K562 (cell line): Measurements from ENCODE around the gene CTAG1B.
"Not testable (repeated sequence)": the region's sequence is repeated elsewhere in the genome, so short reads cannot be mapped to it uniquely, and the experiment has no call there.

Experiments
- ATF1 ChIP-seq, 2 experiments: fragments of 450-650 bp in 1 of 2; IDR thresholded peaks; 2 replicates each; pipeline ENCODE4 v1.6.1; 2016; ENCODE audit warnings: missing compliant biosample characterization in 1 of 2, missing genetic modification characterization in 1 of 2
- BMI1 ChIP-seq: fragments of 150-350 bp; IDR thresholded peaks from 2 replicates; pipeline ENCODE4 v1.6.1; 2014; ENCODE audit warnings: low read length
- CTCF ChIP-seq, 3 experiments: IDR thresholded peaks in 2 of 3; conservative IDR thresholded peaks in 1 of 3; 2 replicates each; pipeline ENCODE4 v1.5.1; 2011 to 2012; ENCODE audit warnings: low read length in 3 of 3, mild to moderate bottlenecking in 3 of 3, control low read depth in 2 of 3, improper control_type of control experiment in 1 of 3, inconsistent platforms in 1 of 3, low read depth in 1 of 3, mixed read lengths in 1 of 3, moderate library complexity in 1 of 3; ENCODE audit not compliant: insufficient read depth in 2 of 3
- ELF4 ChIP-seq: fragments of 450-650 bp; formaldehyde crosslinking; IDR thresholded peaks from 2 replicates; pipeline ENCODE4 v1.4.0; 2022; ENCODE audit warnings: missing genetic modification characterization
- EZH2 ChIP-seq: IDR thresholded peaks from 2 replicates; pipeline ENCODE4 v1.6.1; 2012; ENCODE audit warnings: low read depth, mild to moderate bottlenecking, inconsistent platforms, low read length, borderline replicate concordance
- FOXO4 ChIP-seq: fragments of 450-650 bp; formaldehyde crosslinking; IDR thresholded peaks from 2 replicates; pipeline ENCODE4 v1.4.0; 2020; ENCODE audit warnings: mild to moderate bottlenecking, moderate library complexity
- ID3 ChIP-seq, 2 experiments: fragments of 250-450 bp in 1 of 2; fragments of 450-650 bp in 1 of 2; sonication (Bioruptor Pico) in 1 of 2; IDR thresholded peaks; 2 replicates each; pipeline versions ENCODE4 v1.6.1 to v1.8.0; 2016 to 2021; ENCODE audit warnings: mild to moderate bottlenecking in 2 of 2, moderate library complexity in 2 of 2, missing compliant biosample characterization in 1 of 2, missing genetic modification characterization in 1 of 2
- MAX ChIP-seq: sonication (generic); formaldehyde crosslinking; IDR thresholded peaks from 2 replicates; pipeline ENCODE4 v1.9.0; 2022; ENCODE audit warnings: mild to moderate bottlenecking, missing genetic modification reagents
- NR2C1 ChIP-seq, 2 experiments: fragments of 450-650 bp; IDR thresholded peaks; 2 replicates each; pipeline ENCODE4 v1.6.1; 2017; ENCODE audit warnings: mild to moderate bottlenecking in 2 of 2, antibody characterized with exemption in 1 of 2, inconsistent platforms in 1 of 2, missing compliant biosample characterization in 1 of 2, missing genetic modification characterization in 1 of 2
- PATZ1 ChIP-seq: fragments of 250-450 bp; sonication (Bioruptor Pico); IDR thresholded peaks from 2 replicates; pipeline ENCODE4 v1.5.0; 2020; ENCODE audit warnings: mild to moderate bottlenecking, borderline replicate concordance
- SIN3B ChIP-seq: fragments of 450-650 bp; IDR thresholded peaks from 2 replicates; pipeline ENCODE4 v1.6.1; 2017; ENCODE audit warnings: low read depth, mild to moderate bottlenecking, moderate library complexity
- ZNF121 ChIP-seq: sonication (generic); formaldehyde crosslinking; conservative IDR thresholded peaks from 2 replicates; pipeline ENCODE4 v1.8.0; 2022; ENCODE audit warnings: missing genetic modification reagents
- ZNF431 ChIP-seq: sonication (generic); formaldehyde crosslinking; IDR thresholded peaks from 2 replicates; pipeline ENCODE4 v1.8.0; 2022; ENCODE audit warnings: mild to moderate bottlenecking, missing genetic modification reagents
- ZNF707 ChIP-seq: fragments of 250-450 bp; sonication (Bioruptor Pico); conservative IDR thresholded peaks from 2 replicates; pipeline ENCODE4 v1.8.0; 2022; ENCODE audit warnings: inconsistent platforms, mild to moderate bottlenecking, moderate library complexity

GRCh38 chrX:154611146-154611545 is 7.9 kb downstream of the CTAG1B start:
- TF ChIP-seq SIN3B; ZNF431 (CRISPR knock-in tag); CTCF (IDR thresholded peaks at IDR 0.05 in 2 of 3, conservative IDR thresholded peaks at IDR 0.05 in 1 of 3; ENCODE audit: insufficient read depth in 2 of 3, low read depth in 1 of 3, low read length in 3 of 3); EZH2; BMI1; ID3 (CRISPR knock-in tag; IDR thresholded peaks at IDR 0.05); ID3 (tag; IDR thresholded peaks at IDR 0.05); ELF4; NR2C1 (IDR thresholded peaks at IDR 0.05); NR2C1 (tag; IDR thresholded peaks at IDR 0.05); PATZ1; ATF1 (CRISPR knock-in tag; IDR thresholded peaks at IDR 0.05); ATF1 (tag; IDR thresholded peaks at IDR 0.05); FOXO4 (CRISPR knock-in tag); ZNF707 (CRISPR knock-in tag); MAX (CRISPR knock-in tag); ZNF121 (CRISPR knock-in tag): not testable (repeated sequence)
